KMS-11 (cell line): ENCODE results near the gene SPTY2D1.
A peak's percentile ranks its signal among the peaks of the same experiment; 100 is the strongest.

ENCODE experiments used
- H2AFZ ChIP-seq: fragments of 200-600 bp; sonication (generic); 2 replicates; pipeline ENCODE4 v1.6.1; 2016; ENCODE audit warnings: antibody characterized with exemption, mixed run types, low read depth
- H3K27ac ChIP-seq: fragments of 200-600 bp; sonication (generic); 2 replicates; pipeline ENCODE4 v1.6.1; 2016; ENCODE audit warnings: mild to moderate bottlenecking, mixed run types
- H3K27me3 ChIP-seq: fragments of 200-600 bp; sonication (generic); 2 replicates; pipeline ENCODE4 v1.6.1; 2017; ENCODE audit warnings: mild to moderate bottlenecking, low read depth, mixed run types, moderate library complexity; ENCODE audit not compliant: insufficient read depth
- H3K36me3 ChIP-seq: fragments of 200-600 bp; sonication (generic); 2 replicates; pipeline ENCODE4 v1.6.1; 2017; ENCODE audit warnings: mild to moderate bottlenecking, mixed run types; ENCODE audit not compliant: insufficient read depth
- H3K4me1 ChIP-seq: fragments of 200-600 bp; sonication (generic); 2 replicates; pipeline ENCODE4 v1.6.1; 2016; ENCODE audit warnings: mild to moderate bottlenecking, low read depth, mixed run types; ENCODE audit not compliant: poor library complexity, severe bottlenecking
- H3K4me2 ChIP-seq: fragments of 200-600 bp; sonication (generic); 2 replicates; pipeline ENCODE4 v1.7.0; 2016; ENCODE audit warnings: mild to moderate bottlenecking, mixed run types
- H3K4me3 ChIP-seq: fragments of 200-600 bp; sonication (generic); IDR thresholded peaks from 2 replicates; pipeline ENCODE4 v1.6.1; 2017; ENCODE audit warnings: low read depth, low read length, mixed read lengths; ENCODE audit not compliant: insufficient read depth
- H3K79me2 ChIP-seq: fragments of 200-600 bp; sonication (generic); 2 replicates; pipeline ENCODE4 v1.6.1; 2016; ENCODE audit warnings: low read depth, mixed run types; ENCODE audit not compliant: insufficient read depth
- H3K9ac ChIP-seq: fragments of 200-600 bp; sonication (generic); 2 replicates; pipeline ENCODE4 v1.6.1; 2016; ENCODE audit warnings: mild to moderate bottlenecking, mixed run types
- H4K20me1 ChIP-seq: fragments of 200-600 bp; sonication (generic); 2 replicates; pipeline ENCODE4 v1.6.1; 2016; ENCODE audit warnings: mild to moderate bottlenecking, mixed run types; ENCODE audit not compliant: insufficient read depth
- CTCF ChIP-seq: fragments of 200-600 bp; sonication (generic); conservative IDR thresholded peaks from 2 replicates; pipeline ENCODE4 v1.6.1; 2017; ENCODE audit warnings: low read depth, mild to moderate bottlenecking, antibody characterized with exemption, low read length, moderate library complexity, mixed read lengths

Gene SPTY2D1

GRCh38 chr11:18641677-18642076 is 7.5 kb upstream of the SPTY2D1 start:
- Histone ChIP-seq H4K20me1 (no peaks in the 10 kb centered on the region), H3K79me2 (no peaks in the 10 kb centered on the region), H3K4me1 (no peaks in the 10 kb centered on the region), H3K27ac (no peak overlapping the region), H2AFZ (no peak overlapping the region), H3K9ac (no peak overlapping the region), H3K27me3 (no peaks in the 10 kb centered on the region), H3K4me2 (no peak overlapping the region), H3K4me3 (no peak overlapping the region), H3K36me3 (no peaks in the 10 kb centered on the region)
- no peak for TF ChIP-seq CTCF

- H3K4me1 ChIP-seq = peaks cover 35% of the 10 kb centered on the region
- H2AFZ ChIP-seq = peak overlapping the region; percentile 86; the same call in 1 of the 2 replicates
- TF ChIP-seq CTCF = no peak
- no peak overlapping the region for H3K4me3 ChIP-seq
- no peaks in the 10 kb centered on the region for H3K27me3 ChIP-seq
- peak overlapping the region; percentile 87 for H3K27ac ChIP-seq
- 0 out of 2 replicates have a peak, but pooled peaks cover 6% of the 10 kb centered on the region for H4K20me1 ChIP-seq
- H3K36me3 ChIP-seq = no peaks in the 10 kb centered on the region
- H3K79me2 ChIP-seq = peaks cover 56% of the 10 kb centered on the region
- H3K4me2 ChIP-seq = peak overlapping the region; percentile 95
- peak overlapping the region; percentile 82; the same call in 1 of the 2 replicates for H3K9ac ChIP-seq
Measured at GRCh38 chr11:18633256-18634139, 644 bp downstream of the SPTY2D1 start.

GRCh38 chr11:18632841-18633240 is 1.3 kb downstream of the SPTY2D1 start:
- Histone ChIP-seq H3K27ac (peak overlapping the region; percentile 15; the same call in 1 of the 2 replicates), H2AFZ (no peak overlapping the region), H3K27me3 (no peaks in the 10 kb centered on the region), H3K79me2 (peaks cover 62% of the 10 kb centered on the region), H3K4me2 (peak overlapping the region; percentile 95), H3K36me3 (no peaks in the 10 kb centered on the region), H3K4me3 (no peak overlapping the region), H3K9ac (no peak overlapping the region; the same call in 1 of the 2 replicates), H3K4me1 (peaks cover 35% of the 10 kb centered on the region), H4K20me1 (0 out of 2 replicates have a peak, but pooled peaks cover 6% of the 10 kb centered on the region)
- no peak for TF ChIP-seq CTCF

GRCh38 chr11:18624161-18624560 is 10.0 kb downstream of the SPTY2D1 start:
- Histone ChIP-seq H3K36me3 (no peaks in the 10 kb centered on the region), H3K4me1 (peaks cover 42% of the 10 kb centered on the region), H2AFZ (no peak overlapping the region), H3K4me3 (no peak overlapping the region), H4K20me1 (peaks cover 10% of the 10 kb centered on the region; the same call in 1 of the 2 replicates), H3K79me2 (peaks cover 98% of the 10 kb centered on the region), H3K27me3 (no peaks in the 10 kb centered on the region), H3K27ac (no peak overlapping the region), H3K4me2 (no peak overlapping the region), H3K9ac (no peak overlapping the region)
- no peak for TF ChIP-seq CTCF
